Suprapubic skin (tissue), 4 donors: ENCODE data around the gene MROH2A. TPM values are rescaled to one million over a fixed set of nuclear protein-coding genes. Genes with fewer than 3 reads are reported as not detected.
"Not testable (repeated sequence)": the region's sequence is repeated elsewhere in the genome, so short reads cannot be mapped to it uniquely, and the experiment has no call there.

Experiments used
- DNase-seq, 2 donors: peaks; one replicate each; pipeline ENCODE4 v3.0.0-alpha.2; 2019; ENCODE audit warnings: low spot score in 2 of 2
- H3K27ac ChIP-seq: fragments of 200-600 bp; sonication (generic); one replicate; pipeline ENCODE4 v1.5.1; 2019
- H3K27me3 ChIP-seq: fragments of 200-600 bp; sonication (generic); one replicate; pipeline ENCODE4 v1.5.1; 2019
- H3K36me3 ChIP-seq: fragments of 200-600 bp; sonication (generic); one replicate; pipeline ENCODE4 v1.5.1; 2019
- H3K4me1 ChIP-seq: fragments of 200-600 bp; sonication (generic); one replicate; pipeline ENCODE4 v1.5.1; 2019
- H3K4me3 ChIP-seq: fragments of 200-600 bp; sonication (generic); one replicate; pipeline ENCODE4 v1.5.1; 2019; ENCODE audit warnings: mild to moderate bottlenecking
- H3K9me3 ChIP-seq: fragments of 200-600 bp; sonication (generic); one replicate; pipeline ENCODE4 v1.5.1; 2019
- EP300 ChIP-seq: sonication (generic); formaldehyde crosslinking; IDR thresholded peaks from one replicate; pipeline ENCODE4 v1.6.1; 2017; ENCODE audit warnings: antibody characterized with exemption
- POLR2A ChIP-seq, 2 donors: fragments of 450-650 bp; IDR thresholded peaks; one replicate each; pipeline ENCODE4 v1.6.1; 2017; ENCODE audit warnings: antibody characterized with exemption in 2 of 2, mild to moderate bottlenecking in 2 of 2, moderate library complexity in 2 of 2
- POLR2AphosphoS5 ChIP-seq, 3 donors: sonication (generic); formaldehyde crosslinking; IDR thresholded peaks; one replicate each; pipeline ENCODE4 v1.6.1; 2017; ENCODE audit warnings: antibody characterized with exemption in 3 of 3
- WGBS: methylation state at CpG from one replicate; pipeline ENCODE4 v1.1.5; 2018; 5-methylcytosine and 5-hydroxymethylcytosine counted together
- total RNA-seq, 4 donors: library from RNA; depleted of rRNA; stranded (reverse); fragments of >200 nt; gene quantifications; one replicate each; pipeline ENCODE4 v1.1.0, GENCODE V29; 2016
- TF ChIP-seq, protein P1 (sequence below), 2 donors: fragments of 200-600 bp in 1 of 2; fragments of 450-650 bp in 1 of 2; sonication (generic) in 1 of 2; IDR thresholded peaks; one replicate each; pipeline ENCODE4 v1.5.1; 2016 to 2019; ENCODE audit warnings: antibody characterized with exemption in 2 of 2, mild to moderate bottlenecking in 1 of 2, moderate library complexity in 1 of 2

The MROH2A gene, protein sequence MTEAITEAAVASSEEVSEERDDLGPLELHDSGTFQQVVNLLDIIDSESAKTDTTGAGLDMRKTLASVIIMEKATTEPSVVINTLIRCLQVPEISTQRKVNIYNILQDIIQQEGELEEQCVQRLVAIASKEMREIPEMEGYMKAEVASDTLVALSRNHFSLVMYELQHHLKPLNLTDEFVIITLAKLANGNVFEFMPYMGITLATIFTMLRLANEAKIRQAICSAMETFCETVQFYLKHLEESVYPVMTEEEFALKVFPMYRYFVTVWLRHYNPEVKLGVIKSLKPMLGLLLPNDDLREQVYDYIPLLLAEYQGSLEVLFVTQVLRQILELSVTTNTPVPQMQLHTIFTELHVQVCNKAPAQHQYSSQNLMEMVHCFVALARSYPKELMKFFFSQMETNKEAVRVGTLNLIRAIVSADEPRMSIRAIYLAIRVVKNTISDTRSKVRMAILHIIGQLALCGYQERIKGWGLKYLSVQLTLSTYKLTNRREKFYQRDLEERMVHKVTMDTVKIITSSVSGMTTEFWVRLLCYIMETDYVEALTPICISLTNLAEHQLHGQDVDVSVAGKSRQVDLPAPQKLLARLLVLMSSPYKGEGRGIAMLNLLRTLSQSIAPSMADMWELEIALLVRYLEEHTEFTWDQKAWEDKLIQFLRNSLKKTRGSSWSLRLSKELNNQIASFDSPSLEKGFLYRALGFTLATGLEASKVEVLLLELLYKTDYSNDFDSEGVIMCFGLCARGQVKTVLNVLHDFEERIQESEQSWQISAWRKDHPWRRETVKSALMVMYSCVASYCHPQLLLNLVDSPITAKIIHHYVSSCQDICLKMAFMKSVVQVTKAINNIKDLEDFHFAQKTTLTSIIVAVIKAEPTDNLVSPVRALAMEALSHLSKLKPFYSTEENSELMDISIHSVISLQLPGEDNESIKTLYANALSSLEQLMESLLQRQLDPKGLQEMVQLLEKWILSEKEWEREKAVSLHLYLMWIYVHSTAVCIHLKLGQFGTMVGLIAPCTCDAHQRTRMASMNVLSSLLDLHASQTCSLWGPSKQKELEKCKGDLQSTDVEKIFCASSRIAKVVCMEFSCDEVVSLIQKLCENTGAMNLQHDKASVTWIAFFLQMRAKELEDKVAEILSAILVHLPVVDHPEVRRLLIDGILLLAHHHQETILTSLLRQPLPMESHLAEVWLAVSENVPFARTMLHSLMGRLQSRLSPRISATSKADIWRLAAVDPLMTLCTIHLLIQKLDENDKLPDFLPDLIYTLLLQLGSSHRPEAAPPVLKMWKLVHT (N-terminal part only)
- not detected for total RNA-seq

DNA sequence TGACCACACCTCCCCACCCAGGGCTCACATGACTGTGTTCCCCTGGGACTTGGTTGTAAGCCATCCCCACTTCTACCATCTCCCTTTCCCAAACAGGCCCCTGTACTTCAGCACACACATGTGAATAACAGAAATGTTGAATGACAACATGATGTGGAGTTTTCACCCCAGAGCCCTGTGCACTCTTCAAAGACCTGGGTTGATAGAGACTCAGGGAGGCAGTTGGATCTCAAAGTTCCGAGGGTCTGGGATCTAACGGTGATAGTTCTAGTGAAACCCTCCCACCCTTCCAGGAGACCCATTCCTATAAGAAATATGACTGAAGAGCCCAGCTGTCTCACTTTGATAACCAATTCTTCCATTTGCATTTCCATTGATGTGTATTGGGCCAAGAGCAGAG is at the start of gene MROH2A:
Gene MROH2A (plus strand): TSS at position 301 of the 400 bp plus-strand sequence. CDS start 1,029 bp downstream, outside the sequence.
- no peak for TF ChIP-seq POLR2AphosphoS5 (IDR thresholded peaks at IDR 0.05)
- TF ChIP-seq POLR2A (IDR thresholded peaks at IDR 0.05): no peak
- no peak for TF ChIP-seq EP300
- TF ChIP-seq, protein P1, sequence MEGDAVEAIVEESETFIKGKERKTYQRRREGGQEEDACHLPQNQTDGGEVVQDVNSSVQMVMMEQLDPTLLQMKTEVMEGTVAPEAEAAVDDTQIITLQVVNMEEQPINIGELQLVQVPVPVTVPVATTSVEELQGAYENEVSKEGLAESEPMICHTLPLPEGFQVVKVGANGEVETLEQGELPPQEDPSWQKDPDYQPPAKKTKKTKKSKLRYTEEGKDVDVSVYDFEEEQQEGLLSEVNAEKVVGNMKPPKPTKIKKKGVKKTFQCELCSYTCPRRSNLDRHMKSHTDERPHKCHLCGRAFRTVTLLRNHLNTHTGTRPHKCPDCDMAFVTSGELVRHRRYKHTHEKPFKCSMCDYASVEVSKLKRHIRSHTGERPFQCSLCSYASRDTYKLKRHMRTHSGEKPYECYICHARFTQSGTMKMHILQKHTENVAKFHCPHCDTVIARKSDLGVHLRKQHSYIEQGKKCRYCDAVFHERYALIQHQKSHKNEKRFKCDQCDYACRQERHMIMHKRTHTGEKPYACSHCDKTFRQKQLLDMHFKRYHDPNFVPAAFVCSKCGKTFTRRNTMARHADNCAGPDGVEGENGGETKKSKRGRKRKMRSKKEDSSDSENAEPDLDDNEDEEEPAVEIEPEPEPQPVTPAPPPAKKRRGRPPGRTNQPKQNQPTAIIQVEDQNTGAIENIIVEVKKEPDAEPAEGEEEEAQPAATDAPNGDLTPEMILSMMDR (IDR thresholded peaks at IDR 0.05): no peak
- 85% methylated on average over 2 of the region's 2 CpGs for WGBS
- Histone ChIP-seq H3K4me3 (no peak within 1 kb of the TSS), H3K4me1 (no peaks in the 10 kb centered on the region), H3K27me3 (peaks cover 3% of the 10 kb centered on the region), H3K9me3 (no peaks in the 10 kb centered on the region), H3K36me3 (no peaks in the 10 kb centered on the region), H3K27ac (no peak within 1 kb of the TSS)
- DNase-seq: no peak

DNA sequence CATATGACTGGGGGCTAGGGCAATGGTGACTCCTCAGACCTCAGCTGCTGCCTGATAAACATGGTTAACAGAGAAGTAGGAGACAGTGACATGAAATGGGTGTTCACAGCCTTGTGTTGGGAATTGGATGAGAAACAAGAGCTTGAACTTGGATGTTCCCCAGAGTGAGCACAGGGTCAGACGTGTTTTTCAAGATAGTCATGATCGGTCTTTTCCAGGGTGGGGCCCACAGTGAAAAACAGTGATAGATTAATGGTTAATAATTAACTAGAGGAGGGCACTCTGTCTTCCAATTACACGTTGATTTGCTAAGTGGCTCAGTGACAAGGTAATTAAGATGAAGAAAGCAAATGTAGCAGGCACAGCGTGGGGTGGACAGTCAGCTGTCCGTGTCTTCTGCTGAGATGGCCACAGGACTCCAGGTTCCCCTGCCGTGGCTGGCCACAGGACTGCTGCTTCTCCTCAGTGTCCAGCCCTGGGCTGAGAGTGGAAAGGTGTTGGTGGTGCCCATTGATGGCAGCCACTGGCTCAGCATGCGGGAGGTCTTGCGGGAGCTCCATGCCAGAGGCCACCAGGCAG is 49.3 kb upstream of the MROH2A start, which contains the start of gene UGT1A3:
Gene UGT1A3 (plus strand): TSS at position 320 of the 579 bp plus-strand sequence. CDS start 85 bp downstream, at position 405.
- no peaks in the 10 kb centered on the region for H3K27me3 ChIP-seq
- H3K9me3 ChIP-seq: no peaks in the 10 kb centered on the region
- TF ChIP-seq POLR2AphosphoS5 (IDR thresholded peaks at IDR 0.05) (no peak), EP300 (no peak), POLR2A (IDR thresholded peaks at IDR 0.05) (no peak)
- TF ChIP-seq, protein P1 (IDR thresholded peaks at IDR 0.05): no peak
- H3K4me1 ChIP-seq: no peaks in the 10 kb centered on the region
- no peak within 1 kb of the TSS for H3K27ac ChIP-seq
- 62% methylated on average over 8 of the region's 8 CpGs for whole genome bisulfite sequencing
- H3K4me3 ChIP-seq: no peak within 1 kb of the TSS
- H3K36me3 ChIP-seq: no peaks in the 10 kb centered on the region
- DNase-seq: no peak

DNA sequence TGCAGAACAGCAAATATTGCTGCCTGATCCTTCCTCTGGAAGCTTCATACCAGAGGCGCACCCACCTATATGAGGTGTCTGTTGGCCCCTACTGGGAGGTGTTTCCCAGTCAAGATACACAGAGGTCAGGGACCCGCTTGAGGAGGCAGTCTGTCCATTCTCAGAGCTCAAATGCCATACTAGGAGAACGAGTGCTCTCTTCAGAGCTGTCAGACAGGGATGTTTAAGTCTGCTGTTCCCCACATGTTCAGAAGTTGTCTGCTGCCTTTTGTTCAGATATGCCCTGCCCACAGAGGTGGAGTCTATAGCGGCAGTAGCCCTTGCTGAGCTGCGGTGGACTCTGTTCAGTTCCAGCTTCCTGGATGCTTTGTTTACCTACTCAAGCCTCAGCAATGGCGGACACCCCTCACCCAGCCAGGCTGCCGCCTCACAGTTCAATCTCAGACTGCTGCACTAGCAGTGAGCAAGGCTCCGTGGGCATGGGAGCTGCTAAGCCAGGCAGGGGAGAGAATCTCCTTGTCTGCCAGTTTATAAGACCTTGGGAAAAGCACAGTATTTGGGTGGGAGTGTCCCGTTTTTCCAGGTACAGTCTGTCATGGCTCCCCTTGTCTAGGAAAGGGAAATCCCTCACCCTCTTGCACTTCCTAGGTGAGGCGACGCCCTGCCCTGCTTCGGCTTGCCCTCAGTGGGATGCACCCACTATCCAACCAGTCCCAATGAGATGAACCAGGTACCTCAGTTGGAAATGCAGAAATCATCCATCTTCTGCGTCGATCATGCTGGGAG is 41.1 kb upstream of the MROH2A start:
- H3K4me3 ChIP-seq, DNase-seq: not testable (repeated sequence)
- WGBS: 87% methylated on average over 13 of the region's 14 CpGs

DNA sequence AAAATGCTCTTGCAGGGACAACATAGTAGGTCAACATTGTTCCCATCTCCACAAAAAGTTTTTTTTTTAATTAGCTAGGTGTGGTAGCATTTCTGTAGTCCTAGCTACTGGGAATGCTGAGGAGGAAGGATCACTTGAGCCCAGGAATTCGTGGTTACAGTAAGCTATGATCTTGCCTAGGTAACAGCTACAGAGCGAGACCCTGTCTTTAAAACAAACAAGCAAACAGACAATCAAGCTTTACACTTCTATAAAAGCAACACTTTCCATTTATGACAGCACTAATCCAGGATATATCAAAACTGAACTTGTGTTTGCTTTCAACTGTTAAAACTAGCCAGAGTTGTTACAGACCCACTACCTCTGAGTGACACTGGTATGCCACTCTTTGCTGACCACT is 37.3 kb upstream of the MROH2A start:
- DNase-seq: no peak
- Histone ChIP-seq H3K4me1 (no peaks in the 10 kb centered on the region), H3K36me3 (no peaks in the 10 kb centered on the region), H3K27me3 (no peaks in the 10 kb centered on the region), H3K9me3 (no peaks in the 10 kb centered on the region), H3K4me3 (no peak overlapping the region), H3K27ac (no peak overlapping the region)
- TF ChIP-seq EP300 (no peak), POLR2AphosphoS5 (IDR thresholded peaks at IDR 0.05) (no peak), POLR2A (IDR thresholded peaks at IDR 0.05) (no peak)
- TF ChIP-seq, protein P1 (IDR thresholded peaks at IDR 0.05): no peak
- 77% methylated on average over 2 of the region's 2 CpGs for WGBS

More for the DNA sequence above, 41.1 kb upstream of the MROH2A start:
- H3K4me1 ChIP-seq, H3K27ac ChIP-seq, H3K9me3 ChIP-seq, H3K36me3 ChIP-seq, H3K27me3 ChIP-seq: not testable (repeated sequence)
